H1 (cell line): ENCODE data around the gene ROR1. TPM values are rescaled to one million over a fixed set of nuclear protein-coding genes. Genes with fewer than 3 reads are reported as not detected.

ENCODE experiments used
- CHD1 ChIP-seq: IDR thresholded peaks from 2 replicates; pipeline ENCODE4 v1.6.1; 2012; ENCODE audit warnings: low read depth, low read length, improper control_type of control experiment
- CHD7 ChIP-seq: fragments of 300-600 bp; sonication (generic); IDR thresholded peaks from 2 replicates; pipeline ENCODE4 v1.7.1; 2012; ENCODE audit warnings: low read length, moderate library complexity, mild to moderate bottlenecking, inconsistent platforms; ENCODE audit not compliant: insufficient replicate concordance
- CREB1 ChIP-seq: IDR thresholded peaks from 2 replicates; pipeline ENCODE4 v1.6.1; 2012; ENCODE audit warnings: inconsistent platforms
- EGR1 ChIP-seq: IDR thresholded peaks from 2 replicates; pipeline ENCODE4 v1.6.1; 2011; ENCODE audit warnings: low read depth, low read length, borderline replicate concordance
- HDAC6 ChIP-seq: IDR thresholded peaks from one replicate; pipeline ENCODE4 v1.7.1; 2012; ENCODE audit warnings: low read depth, mild to moderate bottlenecking, inconsistent platforms, low read length, moderate library complexity
- NANOG ChIP-seq: IDR thresholded peaks from 2 replicates; pipeline ENCODE4 v1.6.1; 2011; ENCODE audit warnings: low read length, low read depth, mild to moderate bottlenecking, inconsistent platforms; ENCODE audit not compliant: insufficient read depth, poor library complexity, severe bottlenecking
- RAD21 ChIP-seq, 2 experiments: IDR thresholded peaks in 1 of 2; conservative IDR thresholded peaks in 1 of 2; 2 replicates each; pipeline ENCODE4 v1.6.1; 2011; ENCODE audit warnings: low read depth in 2 of 2, low read length in 2 of 2, improper control_type of control experiment in 1 of 2, inconsistent platforms in 1 of 2, mild to moderate bottlenecking in 1 of 2, moderate library complexity in 1 of 2
- SP4 ChIP-seq: IDR thresholded peaks from 2 replicates; pipeline ENCODE4 v1.6.1; 2012; ENCODE audit warnings: low read length, inconsistent platforms
- YY1 ChIP-seq: IDR thresholded peaks from 2 replicates; pipeline ENCODE4 v1.6.1; 2011; ENCODE audit warnings: low read depth, mild to moderate bottlenecking, low read length
- polyA plus RNA-seq, 7 experiments: library from polyadenylated mRNA; depleted of rRNA in 3 of 7; stranded (reverse) in 5 of 7; unstranded in 2 of 7; fragments of >200 nt in 5 of 7; fragments of 200-250 nt in 2 of 7; gene quantifications; 1 replicate in 5 of 7; 2 replicates in 1 of 7; 4 replicates in 1 of 7; pipeline versions ENCODE4 v1.2.1 to v1.2.3, GENCODE V29; 2011 to 2013; ENCODE audit warnings: missing spikeins in 2 of 7, mixed read lengths in 2 of 7
- total RNA-seq: library from RNA; stranded (reverse); fragmentation: NEBNext Ultra II Directional; extraction: Animal tissue kit (Norgen Biotek cat#: 25700); gene quantifications from 2 replicates; pipeline ENCODE4 v1.2.1, GENCODE V29; 2021
- TF ChIP-seq, protein P1 (sequence below): IDR thresholded peaks from 2 replicates; pipeline ENCODE4 v1.6.1; 2011; ENCODE audit warnings: low read depth, mild to moderate bottlenecking, low read length; ENCODE audit not compliant: insufficient read depth

ROR1 gene
- total and polyA plus RNA-seq, 2 of the 8 experiments (the other 6 are each of a cell fraction or from before 2014, with no cell fraction given): 33.6 to 73.6 TPM

DNA sequence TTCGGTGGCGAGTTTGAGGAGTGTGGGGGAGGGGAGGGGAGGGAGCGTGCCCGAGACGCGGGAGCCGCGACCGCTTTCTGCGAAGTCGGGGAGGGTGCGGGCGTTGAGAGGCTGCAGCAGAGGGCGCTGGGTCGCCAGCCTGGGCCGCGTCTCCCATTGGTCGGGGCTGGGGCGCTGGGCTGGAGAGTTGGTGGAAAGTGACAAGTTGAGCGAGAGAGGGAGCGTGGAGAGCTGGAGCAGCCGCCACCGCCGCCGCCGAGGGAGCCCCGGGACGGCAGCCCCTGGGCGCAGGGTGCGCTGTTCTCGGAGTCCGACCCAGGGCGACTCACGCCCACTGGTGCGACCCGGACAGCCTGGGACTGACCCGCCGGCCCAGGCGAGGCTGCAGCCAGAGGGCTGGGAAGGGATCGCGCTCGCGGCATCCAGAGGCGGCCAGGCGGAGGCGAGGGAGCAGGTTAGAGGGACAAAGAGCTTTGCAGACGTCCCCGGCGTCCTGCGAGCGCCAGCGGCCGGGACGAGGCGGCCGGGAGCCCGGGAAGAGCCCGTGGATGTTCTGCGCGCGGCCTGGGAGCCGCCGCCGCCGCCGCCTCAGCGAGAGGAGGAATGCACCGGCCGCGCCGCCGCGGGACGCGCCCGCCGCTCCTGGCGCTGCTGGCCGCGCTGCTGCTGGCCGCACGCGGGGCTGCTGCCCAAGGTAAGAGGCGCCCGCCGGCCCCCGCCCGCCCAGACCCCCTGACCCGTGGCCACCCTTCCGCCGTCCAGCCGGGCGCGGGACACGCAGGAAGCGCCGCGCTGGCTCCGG is at the start of gene ROR1 (continued):
- no peak for TF ChIP-seq YY1
- TF ChIP-seq RAD21 (IDR thresholded peaks at IDR 0.05 in 1 of 2, conservative IDR thresholded peaks at IDR 0.05 in 1 of 2; ENCODE audit: low read depth in 2 of 2, low read length in 2 of 2): peak; percentile 77 to 79
- TF ChIP-seq SP4: no peak
- TF ChIP-seq CHD1: no peak
- TF ChIP-seq NANOG: no peak
- TF ChIP-seq CHD7: no peak
- TF ChIP-seq, protein P1, sequence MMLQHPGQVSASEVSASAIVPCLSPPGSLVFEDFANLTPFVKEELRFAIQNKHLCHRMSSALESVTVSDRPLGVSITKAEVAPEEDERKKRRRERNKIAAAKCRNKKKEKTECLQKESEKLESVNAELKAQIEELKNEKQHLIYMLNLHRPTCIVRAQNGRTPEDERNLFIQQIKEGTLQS: no peak
- peak; percentile 47; the same call in 1 of the 2 replicates for TF ChIP-seq CREB1
- TF ChIP-seq HDAC6: no peak
- no peak for TF ChIP-seq EGR1
